Skeletal muscle cell (primary cell): Measurements from ENCODE around the gene SCYGR2.

Source experiments
- DNase-seq: peaks from one replicate; pipeline ENCODE4 v3.0.0-alpha.2; 2010; ENCODE audit warnings: low read depth
- H3K4me3 ChIP-seq: 2 replicates; pipeline ENCODE4 v1.5.1; 2011; ENCODE audit warnings: low read depth, mild to moderate bottlenecking, control low read depth, low read length, moderate library complexity

Gene SCYGR2

DNA sequence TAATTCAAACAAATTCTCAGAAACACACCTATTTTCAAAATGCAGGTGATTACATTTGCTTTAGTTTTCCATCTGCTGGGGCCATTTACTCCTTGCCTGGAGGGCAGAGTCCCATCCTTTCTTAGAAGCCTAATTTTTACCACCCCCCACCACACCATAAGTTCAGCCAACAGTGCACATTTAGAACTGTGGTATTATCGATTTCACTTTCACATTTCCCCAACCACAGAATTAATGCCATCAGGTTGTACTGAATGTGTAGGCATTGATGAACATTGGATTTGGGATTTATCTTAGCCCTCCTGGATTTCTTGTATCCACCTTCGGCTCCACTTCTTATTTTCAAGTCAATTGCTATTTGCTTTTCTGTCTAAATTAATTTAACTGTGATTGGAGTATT is 11.4 kb downstream of the SCYGR2 start:
- no peak overlapping the region for H3K4me3 ChIP-seq
- DNase-seq, result no peak

GRCh38 chr2:227612546-227613271 is 14.0 kb downstream of the SCYGR2 start:
- no peak overlapping the region for H3K4me3 ChIP-seq
- no peak for DNase-seq

- H3K4me3 ChIP-seq, result no peak overlapping the region
- DNase-seq, result no peak
Observed at GRCh38 chr2:227613272-227613660, 14.6 kb downstream of the SCYGR2 start.

- no peak overlapping the region for H3K4me3 ChIP-seq
- no peak for DNase-seq
Observed at GRCh38 chr2:227614246-227614645, 15.6 kb downstream of the SCYGR2 start.

GRCh38 chr2:227614740-227615139 is 16.0 kb downstream of the SCYGR2 start, which contains the start of gene SCYGR3:
TSS of gene SCYGR3 (minus strand) at chr2:227614840. CDS start at chr2:227614840, 0 bp downstream.
- no peak for DNase-seq
- H3K4me3 ChIP-seq, result no peak within 1 kb of the TSS

- no peak for DNase-seq
- H3K4me3 ChIP-seq, result no peak overlapping the region
Observed at GRCh38 chr2:227615181-227615580, 16.5 kb downstream of the SCYGR2 start.

DNA sequence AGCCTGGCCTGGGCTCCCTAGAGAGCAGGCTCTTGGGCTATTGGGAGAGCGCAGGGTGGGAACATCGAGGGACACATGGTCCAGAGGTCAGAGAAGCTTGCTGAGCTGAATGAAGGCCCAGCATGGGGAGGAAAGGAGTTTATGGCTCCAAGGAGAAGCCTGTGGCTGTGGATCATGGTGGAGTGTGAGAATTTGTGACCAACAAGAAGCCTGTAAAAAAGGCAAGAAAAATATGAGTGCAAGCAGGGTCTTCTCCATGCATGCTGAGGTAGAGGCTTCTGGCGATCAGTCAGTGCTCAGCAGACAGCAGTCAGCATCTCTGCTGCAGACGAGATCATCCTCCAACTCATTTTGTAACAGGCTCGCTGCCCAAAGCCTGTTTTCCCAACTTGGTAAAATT is 17.2 kb downstream of the SCYGR2 start:
- H3K4me3 ChIP-seq, result no peak overlapping the region
- DNase-seq, result no peak

- no peak overlapping the region for H3K4me3 ChIP-seq
- no peak for DNase-seq
Observed at GRCh38 chr2:227616631-227617030, 17.9 kb downstream of the SCYGR2 start.

- no peak for DNase-seq
- H3K4me3 ChIP-seq, result no peak within 1 kb of the TSS
Observed at GRCh38 chr2:227617316-227618230, 18.9 kb downstream of the SCYGR2 start, which contains the start of gene SCYGR4. TSS of gene SCYGR4 (plus strand) at chr2:227617498. CDS start at chr2:227617498, 0 bp downstream.

- peak; percentile 11 for DNase-seq
- no peak overlapping the region for H3K4me3 ChIP-seq
Observed at GRCh38 chr2:227623226-227623625, 24.5 kb downstream of the SCYGR2 start.

DNA sequence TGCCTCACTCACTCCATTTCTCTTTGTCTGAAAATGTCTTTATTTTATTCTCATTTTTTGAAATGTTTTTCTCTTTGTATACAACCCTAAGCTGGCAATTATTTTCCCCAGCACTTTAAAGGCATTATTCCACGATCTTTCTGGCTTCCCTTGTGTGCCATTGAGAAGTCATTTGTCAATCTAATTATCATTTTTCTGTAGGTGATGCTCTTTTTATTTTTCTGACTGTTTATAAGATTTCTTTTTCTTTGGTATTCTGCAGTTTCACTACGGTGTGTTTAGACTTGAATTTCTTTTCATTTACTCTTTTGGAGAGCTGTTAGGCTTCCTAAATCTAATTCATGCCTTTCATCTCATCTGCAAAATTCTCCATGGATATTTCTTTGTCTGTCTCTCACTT is 26.7 kb downstream of the SCYGR2 start:
- no peak for DNase-seq
- H3K4me3 ChIP-seq, result no peak overlapping the region

GRCh38 chr2:227626580-227627151 is 28.0 kb downstream of the SCYGR2 start:
- H3K4me3 ChIP-seq, result no peak overlapping the region
- no peak for DNase-seq

- DNase-seq, result no peak
- H3K4me3 ChIP-seq, result no peak overlapping the region
Observed at GRCh38 chr2:227627769-227628168, 29.1 kb downstream of the SCYGR2 start.

- DNase-seq, result no peak
- H3K4me3 ChIP-seq, result no peak overlapping the region
Observed at GRCh38 chr2:227629435-227629834, 30.7 kb downstream of the SCYGR2 start.

- H3K4me3 ChIP-seq, result no peak overlapping the region
- DNase-seq, result no peak
Observed at GRCh38 chr2:227630322-227630721, 31.6 kb downstream of the SCYGR2 start.

DNA sequence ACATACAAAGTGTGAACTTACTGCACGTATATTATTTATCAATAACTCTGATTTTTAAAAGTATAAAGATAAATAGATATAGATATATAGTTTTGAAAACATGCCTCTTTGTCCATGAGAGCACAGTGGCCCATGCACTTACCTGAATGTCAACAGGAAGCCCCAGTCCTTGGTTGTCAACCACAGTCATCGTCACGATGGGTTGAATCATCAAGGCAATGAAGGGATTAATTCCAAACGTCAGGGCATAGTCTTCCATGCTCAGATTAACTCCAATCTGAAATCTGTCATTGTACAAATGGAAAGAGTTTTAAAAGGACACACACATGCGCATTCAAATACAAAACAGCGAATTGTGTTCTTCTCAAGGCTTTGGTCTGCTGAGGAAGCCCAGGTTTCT is 34.1 kb downstream of the SCYGR2 start:
- DNase-seq, result no peak
- no peak overlapping the region for H3K4me3 ChIP-seq

GRCh38 chr2:227634201-227634600 is 35.5 kb downstream of the SCYGR2 start:
- DNase-seq, result no peak
- H3K4me3 ChIP-seq, result no peak overlapping the region

GRCh38 chr2:227642656-227643055 is 44.0 kb downstream of the SCYGR2 start:
- no peak overlapping the region for H3K4me3 ChIP-seq
- no peak for DNase-seq

DNA sequence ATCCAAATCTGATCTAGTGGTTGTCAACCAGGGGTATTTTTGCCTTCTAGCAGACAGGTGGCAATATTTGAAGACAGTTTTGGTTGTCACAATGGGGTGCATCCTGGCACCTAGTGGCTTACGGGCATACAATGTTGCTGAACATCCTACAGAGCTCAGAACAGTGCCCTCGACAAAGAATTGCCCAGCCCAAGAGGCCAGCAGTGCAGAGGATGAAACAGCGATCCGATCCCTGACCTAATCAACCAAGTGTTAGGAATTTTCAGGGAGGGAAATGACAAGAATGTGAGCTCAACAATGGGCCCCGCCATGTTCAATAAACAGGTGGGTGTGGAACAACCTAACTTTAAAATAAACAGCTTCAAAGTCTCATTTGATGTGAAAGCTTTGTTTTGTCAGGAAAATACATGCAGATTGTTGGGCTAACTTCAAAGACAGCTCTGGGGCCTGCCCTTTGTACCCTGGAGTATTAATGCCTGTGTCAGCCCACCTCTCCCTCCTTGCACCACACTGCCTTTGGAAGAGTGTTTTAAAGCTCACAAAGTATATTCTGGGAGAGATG is 45.4 kb downstream of the SCYGR2 start:
- H3K4me3 ChIP-seq, result no peak overlapping the region
- DNase-seq, result no peak
